ENCODE results near the gene FOXB2. TPM values are rescaled to one million over a fixed set of nuclear protein-coding genes. Genes with fewer than 3 reads are reported as not detected.

The FOXB2 gene
- total RNA-seq, 1 donor from 2014 or later: not detected

GRCh38 chr9:76999261-76999660, 20.2 kb upstream of the FOXB2 start:
- no peaks in the 10 kb centered on the region for H4K20me1 ChIP-seq (ENCODE audit: low read depth)
- no peaks in the 10 kb centered on the region for H3K27me3 ChIP-seq
- Mint-ChIP-seq H3K27me3 (ENCODE audit: insufficient read depth, low read depth) (peaks cover 4% of the 10 kb centered on the region), H3K9me3 (no peaks in the 10 kb centered on the region), H3K4me1 (no peaks in the 10 kb centered on the region), H3K36me3 (no peaks in the 10 kb centered on the region), H3K4me3 (no peak overlapping the region), H3K27ac (no peak overlapping the region)
- no peaks in the 10 kb centered on the region for H3K9me3 ChIP-seq (ENCODE audit: low read depth)
- DNase-seq (ENCODE audit: low spot score): no peak
- no peaks in the 10 kb centered on the region for H3K79me2 ChIP-seq (ENCODE audit: low read depth)
- no peak overlapping the region for H2AFZ ChIP-seq (replicated peaks)
- H3F3A ChIP-seq (ENCODE audit: low read depth): no peaks in the 10 kb centered on the region
- no peak overlapping the region for H3K27ac ChIP-seq
- H3K9ac ChIP-seq: no peak overlapping the region
- no peak overlapping the region for H3K4me3 ChIP-seq
- TF ChIP-seq EZH2phosphoT487 (IDR thresholded peaks at IDR 0.05): no peak
- no peak for TF ChIP-seq EZH2 (IDR thresholded peaks at IDR 0.05)
- no peak for TF ChIP-seq CTCF (IDR thresholded peaks at IDR 0.05)
- no peaks in the 10 kb centered on the region for H3K4me1 ChIP-seq
- H3K36me3 ChIP-seq: no peaks in the 10 kb centered on the region
- H3K4me2 ChIP-seq: no peak overlapping the region

GRCh38 chr9:77000330-77000729, 19.1 kb upstream of the FOXB2 start:
- Histone ChIP-seq H2AFZ (replicated peaks) (no peak overlapping the region), H3K36me3 (no peaks in the 10 kb centered on the region), H3K9ac (no peak overlapping the region), H3K9me3 (ENCODE audit: low read depth) (no peaks in the 10 kb centered on the region), H3K4me1 (no peaks in the 10 kb centered on the region), H3F3A (ENCODE audit: low read depth) (no peaks in the 10 kb centered on the region), H3K27ac (no peak overlapping the region), H3K4me3 (no peak overlapping the region), H3K79me2 (ENCODE audit: low read depth) (no peaks in the 10 kb centered on the region), H3K4me2 (no peak overlapping the region), H4K20me1 (ENCODE audit: low read depth) (no peaks in the 10 kb centered on the region), H3K27me3 (no peaks in the 10 kb centered on the region)
- H3K36me3 Mint-ChIP-seq: no peaks in the 10 kb centered on the region
- peaks cover 3% of the 10 kb centered on the region for H3K27me3 Mint-ChIP-seq (ENCODE audit: insufficient read depth, low read depth)
- TF ChIP-seq EZH2phosphoT487 (IDR thresholded peaks at IDR 0.05) (no peak), EZH2 (IDR thresholded peaks at IDR 0.05) (no peak), CTCF (IDR thresholded peaks at IDR 0.05) (no peak)
- H3K4me3 Mint-ChIP-seq: no peak overlapping the region
- H3K4me1 Mint-ChIP-seq: no peaks in the 10 kb centered on the region
- no peak overlapping the region for H3K27ac Mint-ChIP-seq
- H3K9me3 Mint-ChIP-seq: no peaks in the 10 kb centered on the region
- DNase-seq (ENCODE audit: low spot score): no peak

GRCh38 chr9:77003366-77003765, 16.1 kb upstream of the FOXB2 start:
- Histone ChIP-seq H2AFZ (replicated peaks) (no peak overlapping the region), H3K4me1 (no peaks in the 10 kb centered on the region), H3K9me3 (ENCODE audit: low read depth) (no peaks in the 10 kb centered on the region), H3K9ac (no peak overlapping the region), H3F3A (ENCODE audit: low read depth) (no peaks in the 10 kb centered on the region), H3K27me3 (no peaks in the 10 kb centered on the region), H3K27ac (no peak overlapping the region), H3K79me2 (ENCODE audit: low read depth) (no peaks in the 10 kb centered on the region), H3K4me3 (no peak overlapping the region), H3K36me3 (no peaks in the 10 kb centered on the region), H4K20me1 (ENCODE audit: low read depth) (no peaks in the 10 kb centered on the region), H3K4me2 (no peak overlapping the region)
- Mint-ChIP-seq H3K4me3 (no peak overlapping the region), H3K4me1 (no peaks in the 10 kb centered on the region), H3K9me3 (no peaks in the 10 kb centered on the region), H3K36me3 (no peaks in the 10 kb centered on the region), H3K27me3 (ENCODE audit: insufficient read depth, low read depth) (peaks cover 2% of the 10 kb centered on the region), H3K27ac (no peak overlapping the region)
- no peak for DNase-seq (ENCODE audit: low spot score)
- TF ChIP-seq EZH2phosphoT487 (IDR thresholded peaks at IDR 0.05) (no peak), CTCF (IDR thresholded peaks at IDR 0.05) (no peak), EZH2 (IDR thresholded peaks at IDR 0.05) (no peak)
